ENCODE data around the gene ZP1. TPM values are rescaled to one million over a fixed set of nuclear protein-coding genes. Genes with fewer than 3 reads are reported as not detected.

Gene ZP1
- total RNA-seq, 2 experiments from 2014 or later = not detected

GRCh38 chr11:60915248-60915914 lies 48.0 kb downstream of the ZP1 start:
- Mint-ChIP-seq H3K4me3 (peak overlapping the region; percentile 91), H3K27ac (peak overlapping the region; percentile 93), H3K36me3 (peaks cover 21% of the 10 kb centered on the region), H3K4me1 (peaks cover 61% of the 10 kb centered on the region), H3K9me3 (no peaks in the 10 kb centered on the region), H3K27me3 (no peaks in the 10 kb centered on the region)
- DNase-seq = peak; percentile 78

GRCh38 chr11:60916669-60917206 lies 49.4 kb downstream of the ZP1 start:
- Mint-ChIP-seq H3K9me3 (no peaks in the 10 kb centered on the region), H3K27ac (no peak overlapping the region), H3K4me1 (peaks cover 48% of the 10 kb centered on the region), H3K27me3 (no peaks in the 10 kb centered on the region), H3K4me3 (no peak overlapping the region), H3K36me3 (peaks cover 34% of the 10 kb centered on the region)
- DNase-seq = no peak

- no peak overlapping the region for H3K27ac Mint-ChIP-seq
- no peaks in the 10 kb centered on the region for H3K9me3 Mint-ChIP-seq
- no peak for DNase-seq
- no peak overlapping the region for H3K4me3 Mint-ChIP-seq
- H3K27me3 Mint-ChIP-seq = no peaks in the 10 kb centered on the region
- H3K36me3 Mint-ChIP-seq = peaks cover 36% of the 10 kb centered on the region
- H3K4me1 Mint-ChIP-seq = peaks cover 43% of the 10 kb centered on the region
Observed at GRCh38 chr11:60917267-60917666, 49.9 kb downstream of the ZP1 start.

GRCh38 chr11:60918251-60918938 lies 51.1 kb downstream of the ZP1 start:
- peaks cover 42% of the 10 kb centered on the region for H3K36me3 Mint-ChIP-seq
- H3K27ac Mint-ChIP-seq = no peak overlapping the region
- H3K9me3 Mint-ChIP-seq = no peaks in the 10 kb centered on the region
- no peak for DNase-seq
- H3K4me3 Mint-ChIP-seq = no peak overlapping the region
- peaks cover 2% of the 10 kb centered on the region for H3K27me3 Mint-ChIP-seq
- H3K4me1 Mint-ChIP-seq = peaks cover 33% of the 10 kb centered on the region

- Mint-ChIP-seq H3K27ac (no peak overlapping the region), H3K36me3 (peaks cover 43% of the 10 kb centered on the region), H3K9me3 (no peaks in the 10 kb centered on the region), H3K4me1 (peaks cover 31% of the 10 kb centered on the region), H3K27me3 (peaks cover 3% of the 10 kb centered on the region), H3K4me3 (no peak overlapping the region)
- DNase-seq = no peak
Observed at GRCh38 chr11:60918939-60919265, 51.6 kb downstream of the ZP1 start.

GRCh38 chr11:60919320-60919719 lies 52.0 kb downstream of the ZP1 start:
- no peak for DNase-seq
- peaks cover 34% of the 10 kb centered on the region for H3K4me1 Mint-ChIP-seq
- H3K27ac Mint-ChIP-seq = peak overlapping the region; percentile 52
- H3K9me3 Mint-ChIP-seq = no peaks in the 10 kb centered on the region
- H3K36me3 Mint-ChIP-seq = peaks cover 43% of the 10 kb centered on the region
- no peak overlapping the region for H3K4me3 Mint-ChIP-seq
- H3K27me3 Mint-ChIP-seq = peaks cover 3% of the 10 kb centered on the region

- Mint-ChIP-seq H3K27ac (no peak overlapping the region), H3K4me3 (no peak overlapping the region), H3K27me3 (peaks cover 6% of the 10 kb centered on the region), H3K9me3 (no peaks in the 10 kb centered on the region), H3K4me1 (peaks cover 34% of the 10 kb centered on the region), H3K36me3 (peaks cover 43% of the 10 kb centered on the region)
- DNase-seq = no peak
Observed at GRCh38 chr11:60919956-60920355, 52.6 kb downstream of the ZP1 start.

GRCh38 chr11:60921259-60921658 lies 53.9 kb downstream of the ZP1 start:
- Mint-ChIP-seq H3K9me3 (no peaks in the 10 kb centered on the region), H3K4me3 (no peak overlapping the region), H3K27me3 (peaks cover 18% of the 10 kb centered on the region), H3K4me1 (peaks cover 37% of the 10 kb centered on the region), H3K36me3 (peaks cover 39% of the 10 kb centered on the region), H3K27ac (no peak overlapping the region)
- DNase-seq = no peak

GRCh38 chr11:60921777-60922335 lies 54.5 kb downstream of the ZP1 start:
- no peak for DNase-seq
- peaks cover 18% of the 10 kb centered on the region for H3K27me3 Mint-ChIP-seq
- no peak overlapping the region for H3K4me3 Mint-ChIP-seq
- H3K27ac Mint-ChIP-seq = no peak overlapping the region
- no peaks in the 10 kb centered on the region for H3K9me3 Mint-ChIP-seq
- peaks cover 33% of the 10 kb centered on the region for H3K4me1 Mint-ChIP-seq
- peaks cover 39% of the 10 kb centered on the region for H3K36me3 Mint-ChIP-seq

- no peaks in the 10 kb centered on the region for H3K9me3 Mint-ChIP-seq
- no peak overlapping the region for H3K4me3 Mint-ChIP-seq
- peaks cover 18% of the 10 kb centered on the region for H3K27me3 Mint-ChIP-seq
- peaks cover 31% of the 10 kb centered on the region for H3K4me1 Mint-ChIP-seq
- H3K36me3 Mint-ChIP-seq = peaks cover 33% of the 10 kb centered on the region
- DNase-seq = no peak
- H3K27ac Mint-ChIP-seq = no peak overlapping the region
Observed at GRCh38 chr11:60922906-60923305, 55.6 kb downstream of the ZP1 start.

- H3K9me3 Mint-ChIP-seq = no peaks in the 10 kb centered on the region
Observed at GRCh38 chr11:60923326-60923725, 56.0 kb downstream of the ZP1 start.

GRCh38 chr11:60923800-60924109 lies 56.4 kb downstream of the ZP1 start:
- no peak for DNase-seq
- Mint-ChIP-seq H3K36me3 (peaks cover 33% of the 10 kb centered on the region), H3K27me3 (peaks cover 18% of the 10 kb centered on the region), H3K9me3 (no peaks in the 10 kb centered on the region), H3K4me1 (peaks cover 25% of the 10 kb centered on the region), H3K4me3 (no peak overlapping the region), H3K27ac (no peak overlapping the region)

More at GRCh38 chr11:60923326-60923725, 56.0 kb downstream of the ZP1 start:
- DNase-seq = no peak
- H3K36me3 Mint-ChIP-seq = peaks cover 33% of the 10 kb centered on the region
- H3K27me3 Mint-ChIP-seq = peaks cover 18% of the 10 kb centered on the region
- H3K4me3 Mint-ChIP-seq = no peak overlapping the region
- no peak overlapping the region for H3K27ac Mint-ChIP-seq
- H3K4me1 Mint-ChIP-seq = peaks cover 29% of the 10 kb centered on the region

GRCh38 chr11:60924110-60924905 lies 57.0 kb downstream of the ZP1 start, which contains the start of gene TMEM132A:
TSS of gene TMEM132A (plus strand) at chr11:60924460. CDS start at chr11:60924634, 174 bp downstream.
- Mint-ChIP-seq H3K27me3 (peaks cover 18% of the 10 kb centered on the region), H3K4me3 (peak within 1 kb of the TSS; percentile 55), H3K4me1 (peaks cover 19% of the 10 kb centered on the region), H3K27ac (no peak within 1 kb of the TSS), H3K36me3 (peaks cover 33% of the 10 kb centered on the region), H3K9me3 (no peaks in the 10 kb centered on the region)
- DNase-seq = no peak

Measured in activated naive CD8-positive, alpha-beta T cell treated with anti-CD3 and anti-CD28 coated beads for 36 hours (primary cell).